ENCODE measurements around the gene LRRK2. TPM values are rescaled to one million over a fixed set of nuclear protein-coding genes. Genes with fewer than 3 reads are reported as not detected.

LRRK2 gene
- total and polyA plus RNA-seq, 4 donors: 1.5 to 11.5 (median 4.9) TPM

DNA sequence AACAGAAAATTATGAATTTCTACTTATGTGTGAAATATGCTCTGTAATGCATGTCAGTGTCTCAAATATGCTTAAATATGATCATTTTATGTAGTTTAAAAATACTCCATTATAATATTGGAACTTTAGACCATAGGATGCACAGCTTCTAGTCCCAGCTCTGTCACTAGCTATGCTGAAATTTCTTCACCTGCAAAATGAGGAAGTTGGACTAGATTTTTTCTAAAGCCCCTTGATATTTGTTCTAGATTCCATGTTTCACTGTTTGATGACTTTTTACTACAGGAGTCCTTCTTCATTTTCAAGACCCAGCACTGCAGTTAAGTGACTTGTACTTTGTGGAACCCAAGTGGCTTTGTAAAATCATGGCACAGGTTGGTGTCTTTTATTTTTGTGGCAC lies 90.1 kb downstream of the LRRK2 start:
- Histone ChIP-seq H3K9ac (ENCODE audit: low read depth in 1 of 2, low read length in 2 of 2) (no peak overlapping the region), H3K4me1 (ENCODE audit: control insufficient read depth in 4 of 4, insufficient read depth in 4 of 4, low read length in 3 of 4) (no peaks in the 10 kb centered on the region), H3K9me3 (ENCODE audit: control insufficient read depth in 4 of 4, low read length in 3 of 4) (no peaks in the 10 kb centered on the region), H3K4me3 (ENCODE audit: low read depth in 1 of 3, low read length in 3 of 3) (no peak overlapping the region), H3K36me3 (ENCODE audit: control insufficient read depth in 4 of 4, insufficient read depth in 3 of 4, low read depth in 1 of 4, low read length in 3 of 4) (peaks cover 0 to 14% (median 5%) of the 10 kb centered on the region in 4 donors), H3K27me3 (ENCODE audit: control insufficient read depth in 4 of 4, insufficient read depth in 4 of 4, low read length in 3 of 4) (no peaks in the 10 kb centered on the region), H3K27ac (ENCODE audit: low read depth in 1 of 2, low read length in 2 of 2) (no peak overlapping the region)
- TF ChIP-seq HNF4G (IDR thresholded peaks at IDR 0.05) (no peak), YY1 (IDR thresholded peaks at IDR 0.05) (no peak), HNF4A (conservative IDR thresholded peaks at IDR 0.05) (no peak), GABPA (IDR thresholded peaks at IDR 0.05 in 1 of 2, conservative IDR thresholded peaks at IDR 0.05 in 1 of 2) (no peak), TAF1 (conservative IDR thresholded peaks at IDR 0.05) (no peak), JUND (IDR thresholded peaks at IDR 0.05) (no peak), FOXA1 (IDR thresholded peaks at IDR 0.05) (no peak)
- TF ChIP-seq, protein P1, sequence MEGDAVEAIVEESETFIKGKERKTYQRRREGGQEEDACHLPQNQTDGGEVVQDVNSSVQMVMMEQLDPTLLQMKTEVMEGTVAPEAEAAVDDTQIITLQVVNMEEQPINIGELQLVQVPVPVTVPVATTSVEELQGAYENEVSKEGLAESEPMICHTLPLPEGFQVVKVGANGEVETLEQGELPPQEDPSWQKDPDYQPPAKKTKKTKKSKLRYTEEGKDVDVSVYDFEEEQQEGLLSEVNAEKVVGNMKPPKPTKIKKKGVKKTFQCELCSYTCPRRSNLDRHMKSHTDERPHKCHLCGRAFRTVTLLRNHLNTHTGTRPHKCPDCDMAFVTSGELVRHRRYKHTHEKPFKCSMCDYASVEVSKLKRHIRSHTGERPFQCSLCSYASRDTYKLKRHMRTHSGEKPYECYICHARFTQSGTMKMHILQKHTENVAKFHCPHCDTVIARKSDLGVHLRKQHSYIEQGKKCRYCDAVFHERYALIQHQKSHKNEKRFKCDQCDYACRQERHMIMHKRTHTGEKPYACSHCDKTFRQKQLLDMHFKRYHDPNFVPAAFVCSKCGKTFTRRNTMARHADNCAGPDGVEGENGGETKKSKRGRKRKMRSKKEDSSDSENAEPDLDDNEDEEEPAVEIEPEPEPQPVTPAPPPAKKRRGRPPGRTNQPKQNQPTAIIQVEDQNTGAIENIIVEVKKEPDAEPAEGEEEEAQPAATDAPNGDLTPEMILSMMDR (IDR thresholded peaks at IDR 0.05; ENCODE audit: low read depth, low read length, missing input control): no peak
- TF ChIP-seq, protein P2, sequence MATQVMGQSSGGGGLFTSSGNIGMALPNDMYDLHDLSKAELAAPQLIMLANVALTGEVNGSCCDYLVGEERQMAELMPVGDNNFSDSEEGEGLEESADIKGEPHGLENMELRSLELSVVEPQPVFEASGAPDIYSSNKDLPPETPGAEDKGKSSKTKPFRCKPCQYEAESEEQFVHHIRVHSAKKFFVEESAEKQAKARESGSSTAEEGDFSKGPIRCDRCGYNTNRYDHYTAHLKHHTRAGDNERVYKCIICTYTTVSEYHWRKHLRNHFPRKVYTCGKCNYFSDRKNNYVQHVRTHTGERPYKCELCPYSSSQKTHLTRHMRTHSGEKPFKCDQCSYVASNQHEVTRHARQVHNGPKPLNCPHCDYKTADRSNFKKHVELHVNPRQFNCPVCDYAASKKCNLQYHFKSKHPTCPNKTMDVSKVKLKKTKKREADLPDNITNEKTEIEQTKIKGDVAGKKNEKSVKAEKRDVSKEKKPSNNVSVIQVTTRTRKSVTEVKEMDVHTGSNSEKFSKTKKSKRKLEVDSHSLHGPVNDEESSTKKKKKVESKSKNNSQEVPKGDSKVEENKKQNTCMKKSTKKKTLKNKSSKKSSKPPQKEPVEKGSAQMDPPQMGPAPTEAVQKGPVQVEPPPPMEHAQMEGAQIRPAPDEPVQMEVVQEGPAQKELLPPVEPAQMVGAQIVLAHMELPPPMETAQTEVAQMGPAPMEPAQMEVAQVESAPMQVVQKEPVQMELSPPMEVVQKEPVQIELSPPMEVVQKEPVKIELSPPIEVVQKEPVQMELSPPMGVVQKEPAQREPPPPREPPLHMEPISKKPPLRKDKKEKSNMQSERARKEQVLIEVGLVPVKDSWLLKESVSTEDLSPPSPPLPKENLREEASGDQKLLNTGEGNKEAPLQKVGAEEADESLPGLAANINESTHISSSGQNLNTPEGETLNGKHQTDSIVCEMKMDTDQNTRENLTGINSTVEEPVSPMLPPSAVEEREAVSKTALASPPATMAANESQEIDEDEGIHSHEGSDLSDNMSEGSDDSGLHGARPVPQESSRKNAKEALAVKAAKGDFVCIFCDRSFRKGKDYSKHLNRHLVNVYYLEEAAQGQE (IDR thresholded peaks at IDR 0.05): no peak
- DNase-seq (ENCODE audit: low spot score): no peak

DNA sequence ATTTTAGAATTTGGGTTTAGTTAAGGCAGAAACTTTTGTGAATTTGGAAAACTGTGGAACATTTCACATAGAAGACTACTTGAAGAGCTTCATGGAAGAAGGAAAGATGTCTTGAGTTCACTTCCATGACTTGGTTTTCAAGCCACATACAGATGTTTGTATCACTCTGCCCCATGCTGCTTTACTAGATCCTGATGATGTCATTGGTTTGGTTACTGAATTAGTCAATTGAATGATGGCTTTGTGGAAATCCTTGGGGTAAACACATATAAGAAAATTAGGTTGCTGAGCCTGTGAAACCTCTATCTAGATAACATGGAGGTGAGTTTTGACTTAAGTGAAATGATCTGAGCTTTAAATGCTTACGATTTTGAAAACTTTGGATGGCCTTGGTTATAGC lies 90.6 kb downstream of the LRRK2 start:
- no peaks in the 10 kb centered on the region for H3K4me1 ChIP-seq (ENCODE audit: control insufficient read depth in 4 of 4, insufficient read depth in 4 of 4, low read length in 3 of 4)
- H3K9me3 ChIP-seq (ENCODE audit: control insufficient read depth in 4 of 4, low read length in 3 of 4): no peaks in the 10 kb centered on the region
- H3K27ac ChIP-seq (ENCODE audit: low read depth in 1 of 2, low read length in 2 of 2): no peak overlapping the region
- WGBS: 96% methylated on average over 1 of the region's 1 CpG
- H3K9ac ChIP-seq (ENCODE audit: low read depth in 1 of 2, low read length in 2 of 2): no peak overlapping the region
- DNase-seq (ENCODE audit: low spot score): no peak
- peaks cover 0 to 10% (median 5%) of the 10 kb centered on the region in 4 donors for H3K36me3 ChIP-seq (ENCODE audit: control insufficient read depth in 4 of 4, insufficient read depth in 3 of 4, low read depth in 1 of 4, low read length in 3 of 4)
- H3K27me3 ChIP-seq (ENCODE audit: control insufficient read depth in 4 of 4, insufficient read depth in 4 of 4, low read length in 3 of 4): no peaks in the 10 kb centered on the region
- TF ChIP-seq GABPA (IDR thresholded peaks at IDR 0.05 in 1 of 2, conservative IDR thresholded peaks at IDR 0.05 in 1 of 2) (no peak), HNF4A (conservative IDR thresholded peaks at IDR 0.05) (no peak), HNF4G (IDR thresholded peaks at IDR 0.05) (no peak), NR2F2 (IDR thresholded peaks at IDR 0.05) (no peak), FOXA1 (IDR thresholded peaks at IDR 0.05) (no peak), RXRA (IDR thresholded peaks at IDR 0.05) (no peak)
- TF ChIP-seq, protein P3, sequence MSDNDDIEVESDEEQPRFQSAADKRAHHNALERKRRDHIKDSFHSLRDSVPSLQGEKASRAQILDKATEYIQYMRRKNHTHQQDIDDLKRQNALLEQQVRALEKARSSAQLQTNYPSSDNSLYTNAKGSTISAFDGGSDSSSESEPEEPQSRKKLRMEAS (IDR thresholded peaks at IDR 0.05): no peak
- TF ChIP-seq, protein P4, sequence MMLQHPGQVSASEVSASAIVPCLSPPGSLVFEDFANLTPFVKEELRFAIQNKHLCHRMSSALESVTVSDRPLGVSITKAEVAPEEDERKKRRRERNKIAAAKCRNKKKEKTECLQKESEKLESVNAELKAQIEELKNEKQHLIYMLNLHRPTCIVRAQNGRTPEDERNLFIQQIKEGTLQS (IDR thresholded peaks at IDR 0.05): no peak
- H3K4me3 ChIP-seq (ENCODE audit: low read depth in 1 of 3, low read length in 3 of 3): no peak overlapping the region

DNA sequence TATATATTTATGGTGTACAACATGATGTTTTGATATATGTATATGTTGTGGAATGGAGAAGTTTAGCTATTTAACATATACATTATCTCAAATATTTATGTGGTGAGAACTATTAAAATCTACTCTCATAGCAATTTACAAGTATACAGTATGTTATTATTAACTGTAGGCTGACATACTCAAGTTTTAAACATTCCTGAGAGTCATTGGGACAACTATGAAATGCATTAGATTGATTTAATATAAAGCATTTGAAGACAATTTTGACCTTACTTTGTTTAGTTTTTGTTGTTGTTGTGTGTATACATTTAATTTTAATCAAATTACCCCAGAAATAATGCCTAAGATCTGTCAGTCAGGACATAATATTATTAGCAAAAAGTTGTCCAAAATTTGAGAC lies 99.5 kb downstream of the LRRK2 start:
- Histone ChIP-seq H3K4me3 (ENCODE audit: low read depth in 1 of 3, low read length in 3 of 3) (no peak overlapping the region), H3K36me3 (ENCODE audit: control insufficient read depth in 4 of 4, insufficient read depth in 3 of 4, low read depth in 1 of 4, low read length in 3 of 4) (peaks cover 0 to 15% (median 5%) of the 10 kb centered on the region in 4 donors), H3K9ac (ENCODE audit: low read depth in 1 of 2, low read length in 2 of 2) (no peak overlapping the region), H3K27me3 (ENCODE audit: control insufficient read depth in 4 of 4, insufficient read depth in 4 of 4, low read length in 3 of 4) (no peaks in the 10 kb centered on the region), H3K27ac (ENCODE audit: low read depth in 1 of 2, low read length in 2 of 2) (no peak overlapping the region), H3K4me1 (ENCODE audit: control insufficient read depth in 4 of 4, insufficient read depth in 4 of 4, low read length in 3 of 4) (no peaks in the 10 kb centered on the region), H3K9me3 (ENCODE audit: control insufficient read depth in 4 of 4, low read length in 3 of 4) (no peaks in the 10 kb centered on the region)
- no peak for DNase-seq (ENCODE audit: low spot score)
- TF ChIP-seq, protein P2 (IDR thresholded peaks at IDR 0.05): no peak

All from liver (tissue), 9 donors.